T-helper 1 cell treated with Interleukin-12 subunit alpha and Interleukin-12 subunit beta and Interleukin-4 antibody, amounts not matched to agents 30 μg/mL and 1 μg/mL, for 36 hours (primary cell): ENCODE measurements around the gene CARMIL1.

Experiments used
- H3K27ac Mint-ChIP-seq: one replicate; pipeline ENCODE4 v1.8.0; 2021; ENCODE audit warnings: mild to moderate bottlenecking, mixed read lengths
- H3K27me3 Mint-ChIP-seq: one replicate; pipeline ENCODE4 v1.8.0; 2021; ENCODE audit warnings: low read depth, mixed read lengths
- H3K36me3 Mint-ChIP-seq: one replicate; pipeline ENCODE4 v1.8.0; 2021; ENCODE audit warnings: low read depth, mixed read lengths
- H3K4me1 Mint-ChIP-seq: one replicate; pipeline ENCODE4 v1.8.0; 2021; ENCODE audit warnings: low read depth, mixed read lengths
- H3K4me3 Mint-ChIP-seq: one replicate; pipeline ENCODE4 v1.8.0; 2021; ENCODE audit warnings: mild to moderate bottlenecking, moderate library complexity, mixed read lengths
- H3K9me3 Mint-ChIP-seq: one replicate; pipeline ENCODE4 v1.8.0; 2021; ENCODE audit warnings: mixed read lengths

Gene CARMIL1

GRCh38 chr6:25623065-25623464 is 343.9 kb downstream of the CARMIL1 start:
- Mint-ChIP-seq H3K9me3 (no peaks in the 10 kb centered on the region), H3K4me3 (no peak overlapping the region), H3K4me1 (no peaks in the 10 kb centered on the region), H3K27me3 (peaks cover 5% of the 10 kb centered on the region), H3K27ac (no peak overlapping the region), H3K36me3 (no peaks in the 10 kb centered on the region)

GRCh38 chr6:25623879-25624278 is 344.7 kb downstream of the CARMIL1 start:
- Mint-ChIP-seq H3K9me3 (no peaks in the 10 kb centered on the region), H3K4me3 (no peak overlapping the region), H3K27ac (no peak overlapping the region), H3K27me3 (peaks cover 5% of the 10 kb centered on the region), H3K36me3 (no peaks in the 10 kb centered on the region), H3K4me1 (no peaks in the 10 kb centered on the region)

- H3K27ac Mint-ChIP-seq: no peak overlapping the region
- no peak overlapping the region for H3K4me3 Mint-ChIP-seq
- H3K36me3 Mint-ChIP-seq: no peaks in the 10 kb centered on the region
These were observed 347.8 kb downstream of the CARMIL1 start for GRCh38 chr6:25627001-25627400.

GRCh38 chr6:25628471-25629197 is 349.5 kb downstream of the CARMIL1 start:
- H3K4me1 Mint-ChIP-seq: no peaks in the 10 kb centered on the region
- H3K27me3 Mint-ChIP-seq: peaks cover 17% of the 10 kb centered on the region
- no peaks in the 10 kb centered on the region for H3K36me3 Mint-ChIP-seq
- no peak overlapping the region for H3K27ac Mint-ChIP-seq
- no peak overlapping the region for H3K4me3 Mint-ChIP-seq
- H3K9me3 Mint-ChIP-seq: no peaks in the 10 kb centered on the region

More at GRCh38 chr6:25627001-25627400, 347.8 kb downstream of the CARMIL1 start:
- Mint-ChIP-seq H3K4me1 (no peaks in the 10 kb centered on the region), H3K9me3 (no peaks in the 10 kb centered on the region), H3K27me3 (peaks cover 17% of the 10 kb centered on the region)

GRCh38 chr6:25629198-25629576 is 350.0 kb downstream of the CARMIL1 start:
- H3K27ac Mint-ChIP-seq: no peak overlapping the region
- H3K4me1 Mint-ChIP-seq: no peaks in the 10 kb centered on the region
- H3K27me3 Mint-ChIP-seq: peaks cover 15% of the 10 kb centered on the region
- H3K9me3 Mint-ChIP-seq: no peaks in the 10 kb centered on the region
- no peak overlapping the region for H3K4me3 Mint-ChIP-seq
- no peaks in the 10 kb centered on the region for H3K36me3 Mint-ChIP-seq

- Mint-ChIP-seq H3K36me3 (no peaks in the 10 kb centered on the region), H3K4me3 (no peak overlapping the region), H3K9me3 (no peaks in the 10 kb centered on the region), H3K27me3 (peaks cover 27% of the 10 kb centered on the region), H3K27ac (no peak overlapping the region), H3K4me1 (no peaks in the 10 kb centered on the region)
These were observed 351.5 kb downstream of the CARMIL1 start for GRCh38 chr6:25630508-25631278.

GRCh38 chr6:25635886-25636317 is 356.7 kb downstream of the CARMIL1 start:
- H3K36me3 Mint-ChIP-seq: no peaks in the 10 kb centered on the region
- peaks cover 36% of the 10 kb centered on the region for H3K27me3 Mint-ChIP-seq
- no peak overlapping the region for H3K4me3 Mint-ChIP-seq
- no peak overlapping the region for H3K27ac Mint-ChIP-seq
- no peaks in the 10 kb centered on the region for H3K9me3 Mint-ChIP-seq
- H3K4me1 Mint-ChIP-seq: no peaks in the 10 kb centered on the region

- peaks cover 40% of the 10 kb centered on the region for H3K27me3 Mint-ChIP-seq
- no peaks in the 10 kb centered on the region for H3K4me1 Mint-ChIP-seq
- H3K36me3 Mint-ChIP-seq: no peaks in the 10 kb centered on the region
- H3K9me3 Mint-ChIP-seq: no peaks in the 10 kb centered on the region
- no peak overlapping the region for H3K4me3 Mint-ChIP-seq
- no peak overlapping the region for H3K27ac Mint-ChIP-seq
These were observed 358.0 kb downstream of the CARMIL1 start for GRCh38 chr6:25637211-25637610.

GRCh38 chr6:25637960-25638434 is 358.8 kb downstream of the CARMIL1 start:
- peaks cover 43% of the 10 kb centered on the region for H3K27me3 Mint-ChIP-seq

GRCh38 chr6:25639653-25640052 is 360.5 kb downstream of the CARMIL1 start:
- no peak overlapping the region for H3K27ac Mint-ChIP-seq
- no peaks in the 10 kb centered on the region for H3K4me1 Mint-ChIP-seq
- H3K4me3 Mint-ChIP-seq: no peak overlapping the region
- H3K27me3 Mint-ChIP-seq: peaks cover 50% of the 10 kb centered on the region
- H3K36me3 Mint-ChIP-seq: no peaks in the 10 kb centered on the region
- H3K9me3 Mint-ChIP-seq: no peaks in the 10 kb centered on the region

More at GRCh38 chr6:25637960-25638434, 358.8 kb downstream of the CARMIL1 start:
- no peaks in the 10 kb centered on the region for H3K9me3 Mint-ChIP-seq
- no peak overlapping the region for H3K27ac Mint-ChIP-seq
- no peak overlapping the region for H3K4me3 Mint-ChIP-seq
- H3K4me1 Mint-ChIP-seq: no peaks in the 10 kb centered on the region
- H3K36me3 Mint-ChIP-seq: no peaks in the 10 kb centered on the region

- Mint-ChIP-seq H3K27ac (no peak overlapping the region), H3K4me1 (no peaks in the 10 kb centered on the region), H3K9me3 (no peaks in the 10 kb centered on the region), H3K4me3 (no peak overlapping the region), H3K27me3 (peaks cover 52% of the 10 kb centered on the region), H3K36me3 (no peaks in the 10 kb centered on the region)
These were observed 361.3 kb downstream of the CARMIL1 start for GRCh38 chr6:25640446-25640845.

- Mint-ChIP-seq H3K27me3 (peaks cover 52% of the 10 kb centered on the region), H3K4me1 (no peaks in the 10 kb centered on the region)
These were observed 361.7 kb downstream of the CARMIL1 start for GRCh38 chr6:25640891-25641290.

GRCh38 chr6:25641377-25641776 is 362.2 kb downstream of the CARMIL1 start:
- no peaks in the 10 kb centered on the region for H3K36me3 Mint-ChIP-seq
- no peaks in the 10 kb centered on the region for H3K4me1 Mint-ChIP-seq
- H3K27ac Mint-ChIP-seq: no peak overlapping the region
- no peak overlapping the region for H3K4me3 Mint-ChIP-seq
- peaks cover 55% of the 10 kb centered on the region for H3K27me3 Mint-ChIP-seq
- H3K9me3 Mint-ChIP-seq: no peaks in the 10 kb centered on the region

More at GRCh38 chr6:25640891-25641290, 361.7 kb downstream of the CARMIL1 start:
- Mint-ChIP-seq H3K36me3 (no peaks in the 10 kb centered on the region), H3K4me3 (no peak overlapping the region), H3K27ac (no peak overlapping the region), H3K9me3 (no peaks in the 10 kb centered on the region)

- Mint-ChIP-seq H3K9me3 (no peaks in the 10 kb centered on the region), H3K36me3 (no peaks in the 10 kb centered on the region), H3K27me3 (peaks cover 56% of the 10 kb centered on the region), H3K4me3 (no peak overlapping the region), H3K27ac (no peak overlapping the region), H3K4me1 (no peaks in the 10 kb centered on the region)
These were observed 362.9 kb downstream of the CARMIL1 start for GRCh38 chr6:25641940-25642666.
